22Rv1 (cell line): ENCODE data around the gene RAB9A.
"Not testable (repeated sequence)": the region's sequence is repeated elsewhere in the genome, so short reads cannot be mapped to it uniquely, and the experiment has no call there.

Experiments used
- H3K27ac ChIP-seq: fragments of 450-650 bp; 2 replicates; pipeline ENCODE4 v1.5.1; 2017
- ZFX ChIP-seq: fragments of 450-650 bp; IDR thresholded peaks from 2 replicates; pipeline ENCODE4 v1.6.1; 2017; ENCODE audit warnings: antibody characterized with exemption, borderline replicate concordance
- TF ChIP-seq, protein P1 (sequence below): fragments of 450-650 bp; IDR thresholded peaks from 2 replicates; pipeline ENCODE4 v1.5.1; 2017; ENCODE audit warnings: mild to moderate bottlenecking

Gene RAB9A

DNA sequence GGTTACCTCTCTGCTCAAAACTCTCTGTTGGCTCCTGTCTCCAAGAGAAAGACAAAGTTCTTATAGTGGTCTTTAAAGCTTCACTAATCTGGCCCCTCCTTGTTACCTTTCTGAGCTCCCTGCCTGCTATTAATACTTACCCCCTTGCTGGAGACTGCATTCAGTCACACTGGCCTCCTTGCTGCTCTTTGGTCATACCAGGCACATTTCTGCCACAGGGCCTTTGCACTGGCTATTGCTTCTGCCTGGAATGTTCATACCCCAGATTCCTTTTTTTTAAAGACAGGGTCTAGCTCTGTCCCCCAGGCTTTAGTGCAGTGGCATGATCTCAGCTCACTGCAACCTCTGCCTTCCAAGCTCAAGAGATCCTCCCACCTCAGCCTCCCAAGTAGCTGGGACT is 15.9 kb upstream of the RAB9A start:
- TF ChIP-seq, protein P1, sequence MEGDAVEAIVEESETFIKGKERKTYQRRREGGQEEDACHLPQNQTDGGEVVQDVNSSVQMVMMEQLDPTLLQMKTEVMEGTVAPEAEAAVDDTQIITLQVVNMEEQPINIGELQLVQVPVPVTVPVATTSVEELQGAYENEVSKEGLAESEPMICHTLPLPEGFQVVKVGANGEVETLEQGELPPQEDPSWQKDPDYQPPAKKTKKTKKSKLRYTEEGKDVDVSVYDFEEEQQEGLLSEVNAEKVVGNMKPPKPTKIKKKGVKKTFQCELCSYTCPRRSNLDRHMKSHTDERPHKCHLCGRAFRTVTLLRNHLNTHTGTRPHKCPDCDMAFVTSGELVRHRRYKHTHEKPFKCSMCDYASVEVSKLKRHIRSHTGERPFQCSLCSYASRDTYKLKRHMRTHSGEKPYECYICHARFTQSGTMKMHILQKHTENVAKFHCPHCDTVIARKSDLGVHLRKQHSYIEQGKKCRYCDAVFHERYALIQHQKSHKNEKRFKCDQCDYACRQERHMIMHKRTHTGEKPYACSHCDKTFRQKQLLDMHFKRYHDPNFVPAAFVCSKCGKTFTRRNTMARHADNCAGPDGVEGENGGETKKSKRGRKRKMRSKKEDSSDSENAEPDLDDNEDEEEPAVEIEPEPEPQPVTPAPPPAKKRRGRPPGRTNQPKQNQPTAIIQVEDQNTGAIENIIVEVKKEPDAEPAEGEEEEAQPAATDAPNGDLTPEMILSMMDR, result no peak
- TF ChIP-seq ZFX, result no peak
- no peak overlapping the region for H3K27ac ChIP-seq

DNA sequence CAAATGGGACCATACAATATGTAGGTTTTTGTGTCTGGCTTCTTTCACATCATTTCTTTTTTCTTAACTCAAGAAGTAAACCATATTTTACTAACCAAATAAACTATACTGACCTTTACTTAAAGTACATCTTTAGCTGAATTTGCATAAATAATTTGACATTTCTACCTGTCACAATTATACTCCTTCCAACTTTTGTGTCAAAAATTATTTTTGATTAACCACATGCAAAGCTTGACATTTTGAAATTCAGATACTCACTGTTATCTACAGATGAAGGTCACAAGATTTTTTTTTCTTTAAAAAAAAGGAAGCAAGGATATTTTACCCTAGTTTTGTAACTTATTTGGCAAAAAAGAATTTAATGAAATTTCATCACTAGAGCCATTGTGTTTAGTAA is 12.0 kb upstream of the RAB9A start:
- no peak for TF ChIP-seq ZFX
- TF ChIP-seq, protein P1, result no peak

DNA sequence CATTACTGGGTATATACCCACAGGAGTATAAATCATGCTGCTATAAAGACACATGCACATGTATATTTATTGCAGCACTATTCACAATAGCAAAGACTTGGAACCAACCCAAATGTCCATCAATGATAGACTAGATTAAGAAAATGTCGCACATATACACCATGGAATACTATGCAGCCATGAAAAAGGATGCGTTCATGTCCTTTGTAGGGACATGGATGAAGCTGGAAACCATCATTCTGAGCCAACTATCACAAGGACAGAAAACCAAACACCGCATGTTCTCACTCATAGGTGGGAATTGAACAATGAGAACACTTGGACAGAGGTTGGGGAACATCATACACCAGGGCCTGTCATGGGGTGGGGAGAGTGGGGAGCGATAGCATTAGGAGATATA is 9.2 kb upstream of the RAB9A start:
- not testable (repeated sequence) for H3K27ac ChIP-seq

More for the DNA sequence above, 12.0 kb upstream of the RAB9A start:
- no peak overlapping the region for H3K27ac ChIP-seq

DNA sequence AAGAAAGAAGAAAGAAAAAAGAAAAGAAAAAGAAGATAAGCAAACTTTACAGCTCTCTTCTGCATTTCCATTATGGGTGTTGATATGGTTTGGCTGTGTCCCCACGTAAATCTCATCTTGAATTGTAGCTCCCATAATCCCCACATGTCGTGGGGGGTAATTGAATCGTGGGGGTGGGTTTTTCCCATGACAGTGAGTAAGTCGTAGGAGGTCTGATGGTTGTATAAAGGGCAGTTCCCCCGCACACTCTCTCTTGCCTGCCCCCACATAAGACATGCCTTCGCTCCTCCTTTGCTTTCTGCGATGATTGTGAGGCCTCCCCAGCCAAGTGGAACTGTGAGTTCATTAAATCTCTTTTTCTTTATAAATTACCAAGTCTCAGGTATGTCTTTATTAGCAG is 7.3 kb upstream of the RAB9A start:
- H3K27ac ChIP-seq, result no peak overlapping the region
- TF ChIP-seq, protein P1, result no peak
- no peak for TF ChIP-seq ZFX

DNA sequence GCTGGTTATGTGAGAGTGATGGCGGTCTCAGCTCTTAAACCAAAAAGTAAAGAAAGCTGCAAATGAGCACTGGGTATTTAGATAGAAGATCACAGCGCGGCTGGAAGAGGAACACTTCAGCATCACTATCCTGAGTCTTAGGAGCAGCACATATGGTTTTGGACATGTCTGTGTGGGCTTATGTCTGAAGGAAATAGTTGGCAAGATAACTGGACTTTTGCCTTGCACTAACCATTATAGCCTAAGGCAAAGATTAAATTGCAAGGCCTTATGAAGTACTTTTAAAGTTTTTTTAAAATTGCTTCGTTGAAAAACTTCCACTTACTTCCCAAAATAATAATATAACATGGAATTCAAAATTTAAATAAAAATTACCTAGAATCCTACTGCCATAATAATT is 4.6 kb upstream of the RAB9A start:
- no peak for TF ChIP-seq ZFX
- TF ChIP-seq, protein P1, result no peak
- H3K27ac ChIP-seq, result no peak overlapping the region

DNA sequence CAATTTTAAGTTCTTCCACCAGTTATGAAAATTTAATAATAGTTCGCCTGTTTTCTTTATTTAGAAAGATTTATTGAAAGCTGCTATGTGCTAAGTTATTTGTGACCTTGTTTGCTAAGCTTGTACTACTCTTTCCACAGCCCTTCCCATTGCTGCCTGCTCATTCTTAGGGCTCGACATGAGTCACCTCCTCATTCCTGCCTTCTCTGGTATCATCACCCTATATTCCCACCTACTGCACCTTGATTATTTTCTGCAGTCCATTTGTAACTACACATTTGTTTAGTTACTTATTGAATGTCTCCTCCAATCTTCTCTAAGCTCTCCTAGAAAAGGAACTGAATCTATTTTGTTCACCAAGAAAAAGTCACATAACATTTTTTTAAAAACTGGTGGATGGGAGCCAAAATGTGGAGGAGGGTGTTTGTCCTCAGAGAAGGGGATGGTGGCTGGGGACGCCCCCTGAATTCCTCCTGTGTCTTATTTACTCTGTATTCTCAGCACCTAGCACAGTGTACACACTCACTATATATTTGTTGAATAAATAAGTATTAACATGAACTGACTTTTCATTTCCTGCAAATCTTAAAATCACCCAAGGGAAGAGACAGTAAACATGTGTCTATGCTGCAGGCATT is 3.7 kb upstream of the RAB9A start:
- no peak overlapping the region for H3K27ac ChIP-seq
- TF ChIP-seq, protein P1, result no peak
- no peak for TF ChIP-seq ZFX

DNA sequence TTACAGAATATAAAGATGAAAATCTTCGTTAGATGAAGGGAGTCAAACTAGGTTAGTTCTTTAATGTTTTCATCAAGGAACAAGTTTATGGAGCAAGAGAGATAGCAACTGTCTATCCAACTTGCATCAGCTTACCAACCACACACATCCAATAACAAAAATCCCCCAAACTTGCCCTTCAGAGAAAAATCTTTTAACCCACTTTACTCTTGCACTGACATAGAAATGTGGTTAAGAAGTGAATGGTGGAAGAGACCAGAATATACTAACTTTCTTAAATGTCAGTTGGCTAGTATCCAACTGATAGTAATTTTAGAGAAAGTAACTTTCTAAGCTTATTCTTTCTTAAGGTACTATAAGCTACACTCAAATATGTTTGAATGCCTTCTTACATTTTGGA is 1.7 kb upstream of the RAB9A start:
- H3K27ac ChIP-seq, result no peak overlapping the region
- TF ChIP-seq, protein P1, result no peak
- TF ChIP-seq ZFX, result no peak
